Peyer's patch (tissue), 4 donors: ENCODE results near the gene SNRPA1. TPM values are rescaled to one million over a fixed set of nuclear protein-coding genes. Genes with fewer than 3 reads are reported as not detected.

Experiments
- DNase-seq, 3 donors: peaks; one replicate each; pipeline ENCODE4 v3.0.0-alpha.2; 2017 to 2019
- H3K27ac ChIP-seq, 4 donors: fragments of 200-600 bp; sonication (generic); one replicate each; pipeline ENCODE4 v1.5.1; 2016 to 2019
- H3K27me3 ChIP-seq, 2 donors: fragments of 200-600 bp; sonication (generic); one replicate each; pipeline ENCODE4 v1.5.1; 2019
- H3K36me3 ChIP-seq, 3 donors: fragments of 200-600 bp; sonication (generic); one replicate each; pipeline ENCODE4 v1.5.1; 2016 to 2019
- H3K4me1 ChIP-seq, 4 donors: fragments of 200-600 bp; sonication (generic); one replicate each; pipeline ENCODE4 v1.5.1; 2016 to 2019
- H3K4me3 ChIP-seq, 4 donors: fragments of 200-600 bp; sonication (generic); 1 replicate in 3 of 4; 2 replicates in 1 of 4; pipeline ENCODE4 v1.5.1; 2016 to 2019; ENCODE audit warnings: mild to moderate bottlenecking in 1 of 4
- H3K9me3 ChIP-seq, 4 donors: fragments of 200-600 bp; sonication (generic); one replicate each; pipeline ENCODE4 v1.5.1; 2016 to 2019; ENCODE audit warnings: mild to moderate bottlenecking in 1 of 4
- CTCF ChIP-seq, 6 experiments: fragments of 450-650 bp in 4 of 6; fragments of 200-600 bp in 2 of 6; sonication (generic) in 1 of 6; IDR thresholded peaks; one replicate each; pipeline ENCODE4 v1.5.1; 2017 to 2019; ENCODE audit warnings: antibody characterized with exemption in 6 of 6, mild to moderate bottlenecking in 3 of 6, moderate library complexity in 1 of 6
- POLR2A ChIP-seq, 2 donors: fragments of 450-650 bp; IDR thresholded peaks; one replicate each; pipeline ENCODE4 v1.5.1; 2017; ENCODE audit warnings: antibody characterized with exemption in 2 of 2, mild to moderate bottlenecking in 2 of 2, moderate library complexity in 2 of 2
- total RNA-seq, 4 donors: library from RNA; depleted of rRNA; stranded (reverse); fragments of >200 nt; gene quantifications; one replicate each; pipeline ENCODE4 v1.1.0, GENCODE V29; 2016

Gene SNRPA1
- total RNA-seq, 4 donors from 2014 or later = 36.4 to 80.0 (median 50.4) TPM

GRCh38 chr15:101307048-101307896 is 12.2 kb upstream of the SNRPA1 start:
- Histone ChIP-seq H3K36me3 (no peaks in the 10 kb centered on the region), H3K27me3 (no peaks in the 10 kb centered on the region), H3K4me3 (no peak overlapping the region), H3K4me1 (no peaks in the 10 kb centered on the region), H3K9me3 (no peaks in the 10 kb centered on the region), H3K27ac (no peak overlapping the region)
- TF ChIP-seq CTCF (IDR thresholded peaks at IDR 0.05) (no peak), POLR2A (IDR thresholded peaks at IDR 0.05) (no peak)
- peak in 1 of 3 donors; percentile 41 for DNase-seq

GRCh38 chr15:101306341-101307047 is 11.4 kb upstream of the SNRPA1 start:
- DNase-seq = peak in 1 of 3 donors; percentile 23
- no peaks in the 10 kb centered on the region for H3K4me1 ChIP-seq
- H3K27me3 ChIP-seq = no peaks in the 10 kb centered on the region
- TF ChIP-seq POLR2A (IDR thresholded peaks at IDR 0.05) = no peak
- TF ChIP-seq CTCF (IDR thresholded peaks at IDR 0.05) = no peak
- H3K4me3 ChIP-seq = no peak overlapping the region
- H3K36me3 ChIP-seq = no peaks in the 10 kb centered on the region
- no peaks in the 10 kb centered on the region for H3K9me3 ChIP-seq
- H3K27ac ChIP-seq = no peak overlapping the region

GRCh38 chr15:101305820-101306255 is 10.8 kb upstream of the SNRPA1 start:
- Histone ChIP-seq H3K36me3 (no peaks in the 10 kb centered on the region), H3K9me3 (no peaks in the 10 kb centered on the region), H3K27me3 (no peaks in the 10 kb centered on the region), H3K4me1 (no peaks in the 10 kb centered on the region), H3K27ac (no peak overlapping the region), H3K4me3 (no peak overlapping the region)
- TF ChIP-seq CTCF (IDR thresholded peaks at IDR 0.05) (no peak), POLR2A (IDR thresholded peaks at IDR 0.05) (no peak)
- peak in 1 of 3 donors; percentile 34 for DNase-seq

GRCh38 chr15:101303408-101303807 is 8.4 kb upstream of the SNRPA1 start:
- no peak for DNase-seq
- no peaks in the 10 kb centered on the region for H3K9me3 ChIP-seq
- H3K27ac ChIP-seq = no peak overlapping the region
- H3K4me3 ChIP-seq = no peak overlapping the region
- no peaks in the 10 kb centered on the region for H3K4me1 ChIP-seq
- H3K27me3 ChIP-seq = no peaks in the 10 kb centered on the region
- H3K36me3 ChIP-seq = no peaks in the 10 kb centered on the region
- no peak for TF ChIP-seq CTCF (IDR thresholded peaks at IDR 0.05)

GRCh38 chr15:101296418-101297405 is 1.7 kb upstream of the SNRPA1 start:
- DNase-seq = no peak
- TF ChIP-seq POLR2A (IDR thresholded peaks at IDR 0.05) (no peak), CTCF (IDR thresholded peaks at IDR 0.05) (no peak)
- peaks cover 3 to 31% (median 6%) of the 10 kb centered on the region in 4 donors for H3K4me1 ChIP-seq
- no peak overlapping the region for H3K27ac ChIP-seq
- H3K9me3 ChIP-seq = no peaks in the 10 kb centered on the region
- H3K27me3 ChIP-seq = no peaks in the 10 kb centered on the region
- H3K4me3 ChIP-seq = peak overlapping the region in 2 of 4 donors; percentile 70 to 88
- H3K36me3 ChIP-seq = peaks cover 0 to 7% (median 0%) of the 10 kb centered on the region in 3 donors
